Stimulated activated CD4-positive, alpha-beta T cell treated with anti-CD3 and anti-CD28 coated beads, Interleukin-12 subunit alpha, Interleukin-12 subunit beta, amount 100 ng/mL, for 4 hours (primary cell): ENCODE measurements around the gene JAK1.
"Not testable (repeated sequence)": the region's sequence is repeated elsewhere in the genome, so short reads cannot be mapped to it uniquely, and the experiment has no call there.

Experiments
- DNase-seq: peaks from one replicate; pipeline ENCODE4 v3.0.0-alpha.2; 2020

Gene JAK1

DNA sequence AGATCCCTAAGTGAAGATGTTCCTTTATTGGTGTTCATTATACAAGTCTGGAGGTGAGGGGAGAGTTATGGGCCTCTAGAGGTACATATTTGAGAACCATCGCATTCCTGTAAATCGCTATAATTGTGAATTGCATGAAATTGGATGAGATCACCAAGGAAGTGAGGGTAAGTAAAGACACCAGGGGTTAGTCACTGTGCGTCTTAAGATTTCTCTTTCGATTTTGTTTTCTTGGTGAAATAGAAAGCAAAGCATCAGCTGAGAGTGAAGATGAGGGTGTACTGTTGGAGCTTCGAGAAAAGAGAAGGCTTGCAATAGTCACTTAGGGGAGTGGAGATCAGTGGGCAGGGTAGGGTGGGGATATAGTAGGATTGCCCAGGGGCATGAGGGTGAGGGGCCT lies 139.4 kb downstream of the JAK1 start:
- no peak for DNase-seq

DNA sequence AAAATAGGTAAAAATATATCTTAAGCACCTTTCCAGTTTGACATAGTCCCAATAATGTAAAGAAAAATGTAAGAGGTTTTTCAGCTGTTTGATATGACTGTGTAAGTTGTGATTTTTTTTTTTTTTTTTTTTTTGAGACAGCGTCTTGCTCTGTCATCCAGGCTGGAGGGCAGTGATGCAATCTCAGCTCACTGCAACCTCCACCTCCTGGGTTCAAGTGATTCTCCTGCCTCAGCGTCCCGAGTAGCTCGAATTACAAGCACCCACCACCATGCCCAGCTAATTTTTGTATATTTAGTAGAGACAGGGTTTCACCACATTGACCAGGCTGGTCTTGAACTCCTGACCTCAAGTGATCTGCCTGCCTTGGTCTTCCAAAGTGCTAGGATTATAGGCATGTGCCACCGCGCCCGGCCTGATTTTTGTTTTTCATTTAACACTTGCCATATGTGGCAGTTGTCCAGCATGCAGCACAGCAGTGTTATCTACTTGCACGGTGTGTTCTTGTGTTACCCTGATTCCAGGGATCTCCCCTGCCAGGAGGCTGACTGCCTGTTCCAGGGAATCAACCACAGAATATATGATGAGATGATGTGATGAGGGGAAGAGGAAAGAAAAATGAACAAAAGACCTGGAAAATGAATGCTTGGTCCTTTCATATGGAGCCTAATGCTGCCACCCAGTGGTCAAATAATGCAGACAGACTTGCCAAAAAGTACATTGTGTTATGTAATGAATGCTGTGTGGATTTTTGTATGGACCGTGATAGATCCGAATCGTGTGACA lies 142.5 kb downstream of the JAK1 start:
- DNase-seq: peak; percentile 37

DNA sequence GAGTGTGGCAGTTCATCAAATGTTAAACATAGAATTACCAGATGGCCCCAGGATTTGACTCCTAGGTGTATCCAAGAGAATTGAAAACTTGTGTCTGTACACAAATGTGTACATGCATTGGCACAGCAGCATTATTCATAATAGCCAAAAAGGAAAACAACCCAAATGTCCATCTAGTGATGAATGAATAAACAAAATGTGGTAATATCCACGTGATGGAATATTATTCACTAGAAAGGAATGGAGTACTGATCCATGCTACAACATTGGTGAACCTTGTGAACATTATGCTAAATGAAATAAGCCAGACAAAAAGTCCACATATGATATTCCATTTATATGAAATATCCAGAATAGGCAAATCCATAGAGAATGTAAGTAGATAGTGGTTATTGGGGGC lies 143.7 kb downstream of the JAK1 start:
- DNase-seq: no peak

GRCh38 chr1:64820572-64820971 lies 145.8 kb downstream of the JAK1 start:
- DNase-seq: not testable (repeated sequence)

DNA sequence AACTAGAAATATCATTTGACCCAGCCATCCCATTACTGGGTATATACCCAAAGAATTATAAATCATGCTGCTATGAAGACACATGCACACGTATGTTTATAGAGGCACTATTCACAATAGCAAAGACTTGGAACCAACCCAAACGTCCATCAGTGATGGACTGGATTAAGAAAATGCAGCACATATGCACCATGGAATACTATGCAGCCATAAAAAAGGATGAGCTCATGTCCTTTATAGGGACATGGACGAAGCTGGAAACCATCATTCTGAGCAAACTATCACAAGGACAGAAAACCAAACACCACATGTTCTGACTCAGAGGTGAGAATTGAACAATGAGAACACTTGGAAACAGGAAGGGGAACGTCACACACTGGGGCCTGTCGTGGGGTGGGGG lies 149.0 kb downstream of the JAK1 start:
- not testable (repeated sequence) for DNase-seq

DNA sequence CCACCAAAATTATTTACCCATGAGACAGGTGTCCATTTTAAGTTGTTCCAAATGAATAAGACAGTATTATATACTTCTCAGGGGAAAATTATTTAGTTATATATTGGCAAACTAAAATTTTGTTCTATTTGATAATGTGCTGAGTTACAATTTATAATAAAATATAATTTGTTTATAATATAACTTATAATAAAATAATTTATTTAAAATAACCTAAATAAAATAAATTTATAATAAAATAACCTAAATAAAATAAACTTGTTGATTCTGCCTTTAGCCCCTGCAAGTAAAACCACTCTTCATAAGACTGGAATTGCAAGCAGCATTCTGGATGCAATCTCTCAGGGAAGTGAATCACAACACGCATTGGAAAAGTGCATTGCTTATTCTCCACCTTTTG lies 151.9 kb downstream of the JAK1 start:
- DNase-seq: no peak

- DNase-seq: no peak
Measured at GRCh38 chr1:64811131-64811530, 155.2 kb downstream of the JAK1 start.

DNA sequence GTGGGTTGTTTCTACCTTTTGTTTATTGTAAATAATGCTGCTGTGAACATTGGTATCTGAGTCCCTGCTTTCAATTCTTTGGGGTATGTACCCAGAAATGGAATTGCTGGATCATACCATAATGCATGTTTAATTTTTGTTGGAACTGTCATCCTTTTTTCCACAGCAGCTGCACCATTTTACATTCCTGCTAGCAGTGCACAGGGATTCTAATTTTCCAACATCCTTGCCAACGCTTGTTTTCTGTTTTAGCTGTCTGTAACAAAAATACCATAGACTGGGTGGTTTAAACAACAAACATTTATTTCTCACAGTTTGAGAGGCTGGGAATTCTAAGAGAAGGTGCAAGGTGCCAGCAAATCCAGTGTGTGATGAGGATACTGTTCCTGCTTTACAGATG lies 156.3 kb downstream of the JAK1 start:
- no peak for DNase-seq

GRCh38 chr1:64809309-64809708 lies 157.0 kb downstream of the JAK1 start:
- no peak for DNase-seq

DNA sequence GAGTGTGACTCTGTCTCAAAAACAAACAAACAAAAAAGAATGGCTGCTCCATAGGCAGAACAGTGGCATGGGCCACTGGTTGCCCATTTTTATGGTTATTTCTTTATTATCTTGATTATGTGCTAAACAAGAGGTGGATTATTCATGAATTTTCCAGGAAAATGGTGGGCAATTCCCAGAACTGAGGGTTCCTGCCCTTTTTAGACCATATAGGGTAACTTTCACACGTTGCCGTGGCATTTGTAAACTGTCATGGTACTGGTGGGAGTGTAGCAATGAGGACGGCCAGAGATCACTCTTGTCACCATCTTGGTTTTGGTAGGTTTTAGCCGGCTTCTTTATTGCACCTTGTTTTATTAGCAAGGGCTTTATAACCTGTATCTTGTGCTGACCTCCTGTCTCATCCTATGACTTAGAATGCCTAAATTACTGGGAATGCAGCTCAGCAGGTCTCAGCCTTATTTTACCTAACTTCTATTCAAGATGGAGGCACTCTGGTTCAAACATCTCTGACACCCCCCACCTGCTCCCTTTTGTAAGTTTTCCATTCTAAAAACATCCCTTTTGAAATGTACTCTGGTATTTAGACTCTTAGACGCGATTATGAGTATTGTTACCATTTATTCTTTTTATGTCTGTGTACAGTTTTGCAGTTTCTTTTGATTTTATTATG lies 164.4 kb downstream of the JAK1 start:
- DNase-seq: no peak

GRCh38 chr1:64798872-64799271 lies 167.5 kb downstream of the JAK1 start:
- no peak for DNase-seq

DNA sequence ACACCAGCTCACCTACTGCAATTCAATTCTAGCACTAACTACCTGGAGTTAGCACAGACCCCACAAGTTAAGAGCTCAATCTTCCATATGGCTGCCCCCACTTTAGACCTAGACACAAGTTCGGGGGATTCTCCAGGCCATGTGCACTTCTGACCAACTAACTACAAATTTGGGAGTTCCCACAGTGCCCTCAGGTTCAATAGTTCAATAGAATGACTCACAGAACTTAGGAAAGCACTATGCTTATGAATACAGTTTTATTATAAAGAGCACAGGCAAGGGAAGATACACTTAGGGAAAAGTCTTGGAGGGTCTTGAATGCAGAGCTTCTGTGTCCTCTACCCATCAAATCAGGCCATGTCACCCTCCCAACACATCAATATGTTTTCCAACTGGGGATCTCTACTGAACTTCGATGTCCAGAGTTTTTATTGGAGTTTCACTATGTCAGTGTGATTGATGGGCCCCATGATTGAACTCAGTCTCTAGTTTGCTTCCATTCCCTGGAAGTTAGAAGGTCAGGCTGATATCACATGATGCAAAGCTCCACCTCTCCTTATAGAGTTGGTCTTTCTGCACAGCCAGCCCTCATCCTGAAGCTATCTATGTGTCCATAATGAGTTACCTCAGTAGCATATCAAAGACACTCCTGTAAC lies 175.4 kb downstream of the JAK1 start:
- DNase-seq: no peak
